PC-3 (cell line): ENCODE measurements around the gene LHFPL2. TPM values are rescaled to one million over a fixed set of nuclear protein-coding genes. Genes with fewer than 3 reads are reported as not detected.
A peak's percentile ranks its signal among the peaks of the same experiment; 100 is the strongest.

Experiments used
- ATAC-seq: fragments of 200-7000 bp; cut with Tn5 transposase; 2 replicates; pipeline ENCODE4 v1.9.1; 2020; ENCODE audit warnings: mild to moderate bottlenecking, moderate library complexity
- BruUV-seq: library from RNA; stranded (reverse); fragments of 400-500 nt; replicated peaks from 2 replicates; lab custom pipeline; 2021; lab: Mats Ljungman, UMichigan
- CTCF ChIA-PET: fragments of 300-600 bp; sonication (Branson Sonifier 250); formaldehyde crosslinking; loops from one replicate; lab custom pipeline; 2022; ENCODE audit warnings: antibody characterized with exemption; lab: Charles Lee
- POLR2A ChIA-PET: fragments of 300-600 bp; sonication (Branson Sonifier 250); formaldehyde crosslinking; loops from one replicate; lab custom pipeline; 2022; ENCODE audit warnings: antibody characterized with exemption; ENCODE audit not compliant: unreplicated experiment; lab: Charles Lee
- DNase-seq: peaks from one replicate; pipeline ENCODE4 v3.0.0-alpha.2; 2015
- H2AFZ ChIP-seq: fragments of 300-600 bp; sonication (generic); 2 replicates; pipeline ENCODE4 v1.6.0; 2016; ENCODE audit warnings: antibody characterized with exemption, low read length
- H3F3A ChIP-seq: fragments of 300-600 bp; sonication (generic); one replicate; pipeline ENCODE4 v1.6.0; 2017; ENCODE audit warnings: antibody characterized with exemption, low read length, control low read depth, mild to moderate bottlenecking; ENCODE audit not compliant: unreplicated experiment
- H3K27ac ChIP-seq: fragments of 300-600 bp; sonication (generic); 2 replicates; pipeline ENCODE4 v1.5.1; 2016; ENCODE audit warnings: mild to moderate bottlenecking, low read length
- H3K27me3 ChIP-seq: fragments of 300-600 bp; sonication (generic); 2 replicates; pipeline ENCODE4 v1.6.1; 2016; ENCODE audit warnings: low read length, mixed read lengths
- H3K36me3 ChIP-seq: fragments of 300-600 bp; sonication (generic); 2 replicates; pipeline ENCODE4 v1.6.1; 2016; ENCODE audit warnings: low read depth, mixed run types, low read length, mixed read lengths
- H3K4me1 ChIP-seq: fragments of 300-600 bp; sonication (generic); 2 replicates; pipeline ENCODE4 v1.5.1; 2016; ENCODE audit warnings: low read length; ENCODE audit not compliant: insufficient read depth
- H3K4me2 ChIP-seq: fragments of 300-600 bp; sonication (generic); 2 replicates; pipeline ENCODE4 v1.6.0; 2016; ENCODE audit warnings: low read length
- H3K4me3 ChIP-seq: fragments of 300-600 bp; sonication (generic); 2 replicates; pipeline ENCODE4 v1.5.1; 2016; ENCODE audit warnings: mild to moderate bottlenecking, low read length, mixed read lengths
- H3K79me2 ChIP-seq: fragments of 300-600 bp; sonication (generic); 2 replicates; pipeline ENCODE4 v1.6.1; 2017; ENCODE audit warnings: low read length, mixed read lengths
- H3K9ac ChIP-seq: fragments of 300-600 bp; sonication (generic); 2 replicates; pipeline ENCODE4 v1.6.0; 2016; ENCODE audit warnings: mild to moderate bottlenecking, low read length
- H3K9me2 ChIP-seq: fragments of 300-600 bp; sonication (generic); replicated peaks from 2 replicates; pipeline ENCODE4 v1.6.1; 2016; ENCODE audit warnings: mixed run types, low read length, mixed read lengths
- H3K9me3 ChIP-seq: fragments of 300-600 bp; sonication (generic); 2 replicates; pipeline ENCODE4 v1.6.1; 2016; ENCODE audit warnings: low read length, mixed read lengths
- H4K20me1 ChIP-seq: fragments of 300-600 bp; sonication (generic); 2 replicates; pipeline ENCODE4 v1.6.1; 2016; ENCODE audit warnings: low read length, mixed read lengths
- EZH2 ChIP-seq: fragments of 300-600 bp; sonication (generic); IDR thresholded peaks from one replicate; pipeline ENCODE4 v1.6.1; 2017; ENCODE audit warnings: antibody characterized with exemption, mild to moderate bottlenecking, low read length; ENCODE audit not compliant: unreplicated experiment
- EZH2phosphoT487 ChIP-seq: fragments of 300-600 bp; sonication (generic); IDR thresholded peaks from 2 replicates; pipeline ENCODE4 v1.6.1; 2018; ENCODE audit warnings: mild to moderate bottlenecking, antibody characterized with exemption, low read length, borderline replicate concordance
- intact Hi-C: fragments of 100-400 bp; cut with micrococcal nuclease; formaldehyde crosslinking; loops from 2 replicates; pipeline ENCODE4 v1.9.0; 2023
- total RNA-seq: library from RNA; depleted of rRNA; stranded (reverse); fragments of >200 nt; gene quantifications from 2 replicates; pipeline ENCODE4 v1.2.3, GENCODE V29; 2014
- TF ChIP-seq, protein P1 (sequence below): fragments of 300-600 bp; sonication (generic); conservative IDR thresholded peaks from 2 replicates; pipeline ENCODE4 v1.5.1; 2017; ENCODE audit warnings: antibody characterized with exemption, low read depth, mild to moderate bottlenecking, low read length

The LHFPL2 gene
- total RNA-seq, 1 experiment from 2014 or later = 21.7 TPM

DNA sequence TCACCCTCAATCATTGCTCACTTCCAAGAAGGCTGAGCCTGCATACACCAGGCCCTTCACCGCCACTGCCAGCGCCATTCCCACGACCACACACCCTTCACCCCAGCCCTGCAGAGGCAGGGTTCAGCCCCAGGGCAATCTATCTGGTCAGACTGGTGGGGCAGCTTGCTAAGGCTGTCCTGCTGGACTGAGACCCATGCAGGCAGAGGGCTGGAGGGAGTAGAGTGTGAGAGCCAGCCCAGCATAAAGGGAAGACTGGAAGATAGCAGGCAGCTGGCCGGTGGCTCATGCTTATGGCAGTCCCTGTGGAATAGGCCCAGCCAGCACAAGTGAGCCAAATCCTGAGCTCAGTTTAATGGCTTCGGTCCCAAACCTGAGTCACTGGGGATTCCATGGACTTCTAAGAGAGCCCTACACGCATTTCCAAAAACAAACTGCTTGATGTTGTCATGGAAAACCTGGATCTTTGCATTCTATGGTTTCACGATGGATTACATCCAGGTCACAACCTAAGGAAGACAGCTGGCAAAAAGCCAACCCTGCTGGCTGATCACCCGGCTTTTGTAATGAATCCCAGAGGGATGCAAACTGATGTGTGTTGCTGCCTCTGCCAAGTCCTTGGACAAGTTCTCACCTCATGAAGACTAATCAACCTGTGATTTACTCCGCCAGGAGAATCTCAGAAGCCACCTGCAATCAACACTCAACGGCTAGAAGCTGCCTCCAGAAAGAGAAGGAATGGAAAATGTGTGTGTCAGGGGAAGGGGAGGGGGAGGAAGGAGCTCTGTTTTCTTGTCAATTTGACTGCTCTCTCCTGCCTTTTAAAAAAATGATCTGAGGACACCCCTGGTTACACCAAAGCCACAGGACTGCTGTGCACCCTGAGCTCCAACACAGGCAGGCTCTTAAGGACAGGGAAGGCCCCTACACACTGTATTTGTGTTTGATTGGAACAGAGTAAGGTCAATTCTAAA is 143.6 kb downstream of the LHFPL2 start:
- Histone ChIP-seq H4K20me1 (0 out of 2 replicates have a peak, but pooled peaks cover 6% of the 10 kb centered on the region), H3K4me3 (0 out of 2 replicates have a peak overlapping the region, but pooled peaks have one; percentile 13), H3K4me2 (peak overlapping the region; percentile 60), H3K9me3 (no peaks in the 10 kb centered on the region), H3K4me1 (peaks cover 62% of the 10 kb centered on the region), H3K27ac (peak overlapping the region; percentile 96), H3K9ac (peak overlapping the region; percentile 75), H2AFZ (no peak overlapping the region), H3K79me2 (peaks cover 70% of the 10 kb centered on the region), H3K36me3 (no peaks in the 10 kb centered on the region), H3F3A (no peaks in the 10 kb centered on the region), H3K27me3 (no peaks in the 10 kb centered on the region), H3K9me2 (no peaks in the 10 kb centered on the region)
- intact Hi-C loops = loop anchor here (5.0 kb wide), 1 partner anchor 87 kb away; no protein-coding TSS in a partner anchor
- ATAC-seq = peak; percentile 82
- POLR2A ChIA-PET = interaction anchor here (0.6 kb wide), 1 partner anchor 93 kb away, joined by 5 read pairs; no protein-coding TSS in a partner anchor
- no TSS peak for BruUV-seq
- peak; percentile 94 for DNase-seq
- CTCF ChIA-PET = interaction anchor here (0.6 kb wide), 2 partner anchors 21 to 144 kb away, joined by 3 to 5 read pairs; no protein-coding TSS in a partner anchor
- TF ChIP-seq, protein P1, sequence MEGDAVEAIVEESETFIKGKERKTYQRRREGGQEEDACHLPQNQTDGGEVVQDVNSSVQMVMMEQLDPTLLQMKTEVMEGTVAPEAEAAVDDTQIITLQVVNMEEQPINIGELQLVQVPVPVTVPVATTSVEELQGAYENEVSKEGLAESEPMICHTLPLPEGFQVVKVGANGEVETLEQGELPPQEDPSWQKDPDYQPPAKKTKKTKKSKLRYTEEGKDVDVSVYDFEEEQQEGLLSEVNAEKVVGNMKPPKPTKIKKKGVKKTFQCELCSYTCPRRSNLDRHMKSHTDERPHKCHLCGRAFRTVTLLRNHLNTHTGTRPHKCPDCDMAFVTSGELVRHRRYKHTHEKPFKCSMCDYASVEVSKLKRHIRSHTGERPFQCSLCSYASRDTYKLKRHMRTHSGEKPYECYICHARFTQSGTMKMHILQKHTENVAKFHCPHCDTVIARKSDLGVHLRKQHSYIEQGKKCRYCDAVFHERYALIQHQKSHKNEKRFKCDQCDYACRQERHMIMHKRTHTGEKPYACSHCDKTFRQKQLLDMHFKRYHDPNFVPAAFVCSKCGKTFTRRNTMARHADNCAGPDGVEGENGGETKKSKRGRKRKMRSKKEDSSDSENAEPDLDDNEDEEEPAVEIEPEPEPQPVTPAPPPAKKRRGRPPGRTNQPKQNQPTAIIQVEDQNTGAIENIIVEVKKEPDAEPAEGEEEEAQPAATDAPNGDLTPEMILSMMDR = no peak
- TF ChIP-seq EZH2phosphoT487 (no peak), EZH2 (no peak)

DNA sequence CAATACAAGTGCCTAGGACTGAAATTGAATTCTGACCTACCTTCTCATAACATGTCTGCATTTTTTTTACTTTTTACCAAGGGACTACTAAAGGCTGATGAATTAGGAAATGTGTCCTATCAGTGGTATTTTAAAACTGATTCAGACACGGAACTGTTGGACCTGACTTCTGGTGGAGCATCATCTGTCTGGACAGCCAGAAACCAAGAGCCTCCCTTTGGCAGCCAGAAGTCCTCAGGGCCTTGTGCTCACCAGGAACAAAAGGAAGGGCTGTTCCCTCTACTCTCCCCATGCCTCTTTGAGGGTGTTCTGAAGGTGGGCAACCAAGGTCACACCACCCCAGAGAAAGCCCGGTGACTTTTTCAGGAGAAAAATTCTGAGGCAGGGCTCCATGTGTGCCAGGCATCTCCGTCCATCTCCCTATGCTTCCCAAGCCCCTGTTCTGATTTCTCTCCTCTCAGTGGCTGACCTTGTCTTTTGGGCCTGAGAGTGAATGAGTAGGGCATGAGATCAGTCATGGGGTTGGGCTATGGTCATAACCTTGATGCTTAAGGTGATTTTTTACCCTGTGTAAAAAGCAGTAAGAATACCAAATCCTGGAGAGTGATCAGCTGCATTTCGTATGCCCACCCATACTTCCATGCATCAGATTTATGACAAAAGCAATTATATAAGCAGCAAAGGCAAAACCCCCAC is 144.5 kb downstream of the LHFPL2 start:
- no peaks in the 10 kb centered on the region for H3K27me3 ChIP-seq
- ChIA-PET CTCF (interaction anchor here (0.6 kb wide), 1 partner anchor 22 kb away, joined by 3 read pairs; no protein-coding TSS in a partner anchor), POLR2A (interaction anchor here (0.6 kb wide), 1 partner anchor 94 kb away, joined by 5 read pairs; no protein-coding TSS in a partner anchor)
- TF ChIP-seq EZH2 = no peak
- TF ChIP-seq, protein P1 = no peak
- no peak for TF ChIP-seq EZH2phosphoT487
- peak overlapping the region; percentile 75 for H3K9ac ChIP-seq
- peak overlapping the region; percentile 96 for H3K27ac ChIP-seq
- no peaks in the 10 kb centered on the region for H4K20me1 ChIP-seq
- 0 out of 2 replicates have a peak overlapping the region, but pooled peaks have one; percentile 13 for H3K4me3 ChIP-seq
- intact Hi-C loops = no loop called here
- H3K9me3 ChIP-seq = no peaks in the 10 kb centered on the region
- no peaks in the 10 kb centered on the region for H3K36me3 ChIP-seq
- peaks cover 54% of the 10 kb centered on the region for H3K4me1 ChIP-seq
- DNase-seq (no peak), ATAC-seq (no peak)
- no peaks in the 10 kb centered on the region for H3K9me2 ChIP-seq
- H3K4me2 ChIP-seq = peak overlapping the region; percentile 60
- BruUV-seq = no TSS peak
- no peaks in the 10 kb centered on the region for H3F3A ChIP-seq
- H2AFZ ChIP-seq = no peak overlapping the region
- peaks cover 68% of the 10 kb centered on the region for H3K79me2 ChIP-seq
